ENCODE results near the gene SMAD3.

SMAD3 gene

DNA sequence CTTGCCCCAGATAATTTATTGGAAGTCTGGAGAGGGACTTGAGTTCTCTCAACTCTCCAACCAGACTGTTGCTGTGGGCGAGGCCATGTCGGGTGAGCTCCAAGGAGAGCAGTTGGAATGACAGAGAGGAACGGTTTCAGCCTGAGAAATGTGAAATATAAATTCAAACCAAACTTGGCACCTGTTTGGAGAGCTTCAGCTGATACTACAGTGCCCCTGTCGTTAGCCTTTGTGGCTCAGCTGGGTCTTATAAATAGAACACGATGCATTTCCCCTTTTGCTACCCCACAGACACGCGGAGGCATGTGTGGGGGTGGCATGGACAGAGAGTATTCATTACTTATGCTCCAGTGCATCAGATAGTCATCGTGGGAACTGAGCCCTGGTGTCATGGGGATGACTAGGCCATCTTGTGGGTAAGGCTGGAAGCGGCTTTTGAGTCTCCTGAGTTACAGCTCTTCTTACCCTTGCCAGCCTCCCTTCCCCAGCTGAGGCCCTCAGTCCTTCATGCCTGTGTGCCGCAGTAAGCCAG, 15.6 kb downstream of the SMAD3 start:
- peak; percentile 85 for DNase-seq (ENCODE audit: low spot score)

DNA sequence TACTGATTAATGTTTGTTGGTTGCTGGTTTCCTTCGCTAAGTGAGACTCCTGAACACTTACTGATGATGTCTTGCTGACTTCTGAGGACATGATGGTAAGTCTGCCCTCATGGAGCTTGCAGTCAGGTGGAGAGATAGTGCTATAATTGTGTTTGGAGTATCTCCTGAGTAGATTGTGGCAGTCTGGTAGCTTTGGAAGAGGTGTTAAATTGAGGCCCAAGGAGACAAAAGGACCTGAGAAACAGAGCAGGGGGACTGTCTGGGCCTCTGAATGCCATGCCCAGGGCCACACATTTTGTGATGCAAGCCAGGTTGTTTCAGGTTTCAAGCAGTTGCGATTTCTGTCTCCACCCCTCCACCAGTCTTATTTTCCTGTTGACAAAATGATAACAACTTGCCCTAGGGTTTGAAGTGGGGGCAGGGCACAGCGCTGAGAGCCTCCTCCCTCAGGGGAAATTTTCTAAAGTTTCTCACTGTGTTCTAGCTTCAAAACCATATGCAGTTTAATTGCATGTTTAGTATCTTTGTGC, 16.7 kb downstream of the SMAD3 start:
- no peak for DNase-seq (ENCODE audit: low spot score)

DNA sequence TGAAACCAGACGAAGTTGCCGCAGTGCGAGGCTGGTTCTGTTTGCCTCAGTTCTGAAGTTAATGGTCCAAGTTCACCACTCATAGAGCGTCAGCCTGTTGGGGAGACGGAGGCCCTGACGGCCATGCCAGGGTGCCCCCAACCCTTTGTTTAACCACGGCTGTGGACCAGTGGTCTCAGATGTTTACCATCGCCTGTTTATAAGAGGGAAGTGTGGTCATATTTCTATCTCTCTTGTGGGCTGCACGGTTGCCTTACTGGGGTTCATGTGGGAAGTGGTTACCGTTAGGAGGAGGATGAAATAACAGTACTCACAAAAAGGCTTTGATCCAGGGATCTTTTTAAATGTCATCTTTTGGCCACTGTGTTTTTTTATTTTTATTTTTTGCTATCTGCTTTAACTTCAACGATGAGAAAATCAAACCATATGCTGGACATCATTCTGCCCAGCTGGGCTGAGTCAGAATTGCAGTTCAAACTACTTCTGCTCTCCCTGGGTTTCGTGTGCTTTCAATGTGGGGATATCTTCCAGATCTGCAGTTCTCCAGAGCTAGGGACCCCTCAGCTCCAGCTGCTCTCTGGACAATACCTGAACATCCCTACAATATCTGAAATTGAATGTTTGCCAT, 17.8 kb downstream of the SMAD3 start:
- no peak for DNase-seq (ENCODE audit: low spot score)

DNA sequence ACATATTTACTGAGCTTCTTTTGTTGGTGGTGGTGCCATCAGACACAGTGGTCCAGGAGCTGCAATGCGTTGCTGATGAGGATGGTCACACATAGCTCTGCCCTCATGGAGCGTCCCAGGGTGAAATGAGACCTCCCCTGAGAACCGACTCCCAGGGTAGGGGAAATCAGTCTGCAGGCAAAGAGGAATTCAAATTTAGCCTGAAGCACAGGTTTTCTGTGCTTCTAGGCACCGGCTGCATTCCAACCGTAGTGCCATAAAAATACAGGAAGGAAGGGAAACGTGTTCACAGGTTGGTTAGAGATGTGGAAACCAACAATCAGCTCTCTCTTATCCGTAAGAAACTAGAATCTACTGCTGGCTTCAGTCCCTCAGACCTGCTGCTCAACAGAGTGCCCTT, 19.2 kb downstream of the SMAD3 start:
- DNase-seq (ENCODE audit: low spot score) = no peak

DNA sequence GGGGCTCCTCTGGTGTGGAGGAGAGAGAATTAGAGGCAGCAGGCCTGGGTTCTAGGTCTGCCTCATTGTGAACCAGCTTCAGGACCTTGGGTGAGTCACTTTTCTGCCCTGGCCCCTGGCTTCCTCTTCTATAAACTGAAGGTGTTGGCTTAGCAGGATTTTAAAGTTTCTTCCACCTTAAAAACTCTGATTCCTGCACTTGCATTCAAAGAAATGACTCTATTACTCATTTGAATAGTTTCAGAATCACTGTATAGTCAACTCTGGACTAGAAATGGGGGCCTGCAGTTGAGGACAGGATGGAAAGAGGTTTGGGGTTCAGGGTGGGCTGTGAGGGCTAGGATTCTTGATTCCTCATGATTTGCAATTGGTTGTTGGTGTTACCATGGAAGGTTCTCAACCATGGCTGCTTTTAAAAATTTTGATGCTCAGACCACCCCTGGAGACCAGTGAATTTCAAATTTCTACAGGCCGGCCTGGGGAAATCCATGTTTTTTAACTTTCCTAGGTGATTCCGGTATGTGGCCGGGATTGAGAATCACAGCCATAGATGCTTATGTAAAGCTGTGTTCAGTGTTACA, 19.9 kb downstream of the SMAD3 start:
- no peak for DNase-seq (ENCODE audit: low spot score)

DNA sequence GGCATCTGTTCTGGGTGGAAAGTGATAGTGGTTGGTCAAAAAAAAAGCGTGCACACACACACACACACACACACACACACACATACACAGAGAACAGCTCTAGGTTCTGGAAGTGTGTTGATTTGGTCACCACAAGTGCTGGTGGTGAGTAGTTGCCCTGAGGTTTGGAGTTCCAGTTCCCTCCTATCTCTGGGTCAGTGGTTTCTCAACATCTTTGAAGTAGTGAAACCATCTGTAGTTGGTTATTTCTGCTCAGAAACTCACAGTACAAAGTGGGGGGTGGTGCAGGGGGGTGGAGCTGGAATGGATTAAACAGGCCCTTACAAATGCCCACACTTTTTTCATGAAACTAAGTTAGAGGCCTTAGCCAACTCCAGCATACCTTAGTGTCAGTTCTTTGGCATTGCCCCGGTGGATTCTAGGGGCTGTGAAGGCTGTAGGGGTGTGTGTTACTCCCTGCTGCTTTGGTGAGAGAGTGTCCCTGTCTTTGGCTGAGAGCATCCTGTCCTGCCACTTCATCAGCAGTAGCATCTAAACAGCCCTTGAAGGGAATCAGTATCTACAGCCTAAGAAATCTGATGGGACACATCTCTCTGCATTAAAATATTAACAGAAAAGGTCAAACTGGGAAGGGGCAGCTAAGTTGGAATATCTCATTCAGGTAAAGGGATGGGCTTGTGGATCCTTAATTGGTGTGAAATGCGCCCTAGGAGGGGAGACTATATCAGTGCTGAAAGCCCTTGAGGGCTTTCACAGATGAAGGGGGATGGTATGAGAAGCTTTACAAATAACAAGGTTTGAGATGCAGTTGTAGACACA, 20.6 kb downstream of the SMAD3 start:
- peak; percentile 80 for DNase-seq (ENCODE audit: low spot score)

DNA sequence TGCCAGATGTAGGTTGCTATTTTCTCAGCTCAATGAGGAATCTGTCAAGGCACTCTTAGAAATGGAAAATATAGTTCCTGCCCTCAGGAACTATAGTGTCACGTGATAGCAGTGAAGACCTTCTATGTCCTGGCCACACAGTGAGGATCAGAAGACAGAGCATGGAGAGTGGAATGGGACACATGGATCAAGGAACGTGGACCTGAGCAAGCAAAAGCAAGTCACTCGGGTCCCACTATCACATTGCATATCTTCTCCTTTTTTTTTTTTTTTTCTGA, 21.2 kb downstream of the SMAD3 start:
- DNase-seq (ENCODE audit: low spot score) = no peak

DNA sequence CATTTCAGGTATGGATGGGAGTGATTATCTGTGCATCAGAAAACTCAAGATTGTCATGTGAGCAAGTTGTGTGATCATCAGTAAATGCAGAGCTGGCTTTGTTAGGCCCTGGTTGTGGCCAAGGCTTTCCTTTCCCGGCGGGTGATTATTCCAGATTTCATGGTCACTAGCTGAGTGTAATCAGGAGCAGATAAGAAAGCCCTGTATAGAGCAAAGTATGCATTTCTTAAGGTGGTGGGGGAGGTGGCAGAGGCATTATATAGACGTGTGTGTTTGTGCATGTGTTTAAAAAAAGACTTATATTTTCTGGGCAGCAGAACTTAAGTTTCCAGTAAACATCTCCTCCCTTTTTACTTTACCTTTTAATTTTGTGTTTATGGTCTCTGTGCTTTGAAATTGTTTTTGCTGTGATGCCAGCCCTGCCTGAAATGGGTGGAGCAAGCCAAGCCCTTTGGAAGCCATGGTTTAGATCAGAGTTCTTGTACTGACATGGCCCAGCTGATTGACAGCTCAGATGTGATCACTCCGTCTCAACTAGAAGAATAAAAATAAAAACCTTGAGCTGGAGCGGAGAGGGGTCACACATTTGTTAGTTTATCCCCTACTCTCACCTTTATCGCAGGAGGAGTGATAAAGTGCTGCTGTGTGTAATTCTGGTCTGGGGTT, 22.2 kb downstream of the SMAD3 start:
- no peak for DNase-seq (ENCODE audit: low spot score)

DNA sequence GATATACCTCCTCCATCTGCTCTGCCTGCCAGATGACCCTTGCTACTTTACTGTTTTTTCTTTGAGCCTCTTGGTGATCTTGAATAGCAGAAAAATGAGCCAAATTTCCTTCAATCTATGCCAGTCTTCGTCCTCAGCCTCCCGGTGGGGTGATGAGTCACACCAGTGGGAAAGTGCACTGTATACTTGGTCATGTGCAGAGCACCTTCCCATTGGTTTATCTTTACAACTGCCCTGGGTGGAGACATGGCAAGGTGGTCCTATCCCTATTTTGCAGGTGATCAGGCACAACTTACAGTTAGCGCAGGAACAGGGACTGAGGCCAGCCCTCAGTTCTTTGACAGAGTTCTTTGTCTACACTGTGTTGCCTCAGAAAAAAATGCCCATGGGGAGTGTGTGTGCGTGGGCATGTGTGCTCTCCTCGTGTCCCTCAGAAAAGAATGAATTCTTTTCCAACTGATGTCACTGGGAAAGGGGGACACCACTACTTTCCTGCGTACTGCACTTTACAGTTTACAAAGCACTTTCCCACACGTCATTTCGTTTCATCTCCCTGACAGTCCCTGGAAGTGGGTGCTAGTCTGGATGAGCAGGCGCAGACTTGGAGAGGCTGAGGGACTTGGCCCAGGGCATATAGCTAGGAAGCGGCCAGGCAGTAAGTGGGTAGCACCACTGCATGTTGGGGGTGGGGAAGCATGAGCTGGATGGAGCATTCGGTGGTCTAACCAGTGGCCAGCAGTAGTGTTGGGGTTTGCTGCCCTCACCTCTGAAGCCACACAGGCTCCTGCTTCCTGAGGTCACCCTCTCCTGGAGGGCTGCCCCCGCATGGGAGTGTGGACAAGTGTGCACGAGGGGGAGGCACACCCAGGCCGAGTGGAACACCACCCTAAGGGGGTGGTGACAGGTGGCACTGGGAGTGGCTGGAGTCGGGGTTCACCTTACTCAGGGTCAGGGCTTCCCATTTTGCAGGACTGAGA, 24.1 kb downstream of the SMAD3 start:
- DNase-seq (ENCODE audit: low spot score) = no peak

DNA sequence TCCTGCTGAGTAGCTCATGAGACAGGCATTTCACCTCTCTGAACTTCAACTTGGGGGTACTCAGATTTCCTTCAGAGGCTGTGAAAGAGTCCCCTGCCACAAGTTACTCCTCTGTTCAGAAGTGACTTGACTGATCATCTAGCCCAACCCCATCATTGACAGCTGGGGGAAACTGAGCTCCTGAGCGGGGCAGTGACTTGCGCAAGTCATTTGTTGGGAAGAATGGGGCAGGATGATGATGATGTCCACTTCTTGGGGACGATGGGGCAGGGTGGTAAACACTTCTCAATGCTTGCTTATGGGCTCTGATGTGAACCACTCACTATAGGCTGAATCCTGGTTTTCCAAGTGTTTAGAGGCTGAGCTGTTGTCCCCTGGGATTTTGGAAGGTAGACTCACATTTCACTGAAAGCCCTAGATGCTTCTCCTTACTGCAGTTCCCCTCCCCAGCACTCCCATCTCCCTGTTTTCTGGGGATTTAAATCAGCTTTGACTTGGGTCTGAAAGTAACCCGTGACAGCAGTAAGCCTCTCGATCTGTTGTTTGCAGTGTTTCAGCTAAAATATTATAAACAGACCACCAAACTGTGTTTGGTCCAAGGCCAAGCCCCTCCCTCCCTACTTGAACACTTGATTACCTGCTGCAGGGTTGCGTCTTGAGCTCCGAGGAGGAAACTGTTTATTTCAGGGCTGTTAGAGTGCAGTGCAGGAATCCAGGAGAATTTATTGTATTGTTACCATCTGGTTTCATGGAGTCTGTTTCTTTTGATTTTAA, 25.1 kb downstream of the SMAD3 start:
- DNase-seq (ENCODE audit: low spot score) = no peak

DNA sequence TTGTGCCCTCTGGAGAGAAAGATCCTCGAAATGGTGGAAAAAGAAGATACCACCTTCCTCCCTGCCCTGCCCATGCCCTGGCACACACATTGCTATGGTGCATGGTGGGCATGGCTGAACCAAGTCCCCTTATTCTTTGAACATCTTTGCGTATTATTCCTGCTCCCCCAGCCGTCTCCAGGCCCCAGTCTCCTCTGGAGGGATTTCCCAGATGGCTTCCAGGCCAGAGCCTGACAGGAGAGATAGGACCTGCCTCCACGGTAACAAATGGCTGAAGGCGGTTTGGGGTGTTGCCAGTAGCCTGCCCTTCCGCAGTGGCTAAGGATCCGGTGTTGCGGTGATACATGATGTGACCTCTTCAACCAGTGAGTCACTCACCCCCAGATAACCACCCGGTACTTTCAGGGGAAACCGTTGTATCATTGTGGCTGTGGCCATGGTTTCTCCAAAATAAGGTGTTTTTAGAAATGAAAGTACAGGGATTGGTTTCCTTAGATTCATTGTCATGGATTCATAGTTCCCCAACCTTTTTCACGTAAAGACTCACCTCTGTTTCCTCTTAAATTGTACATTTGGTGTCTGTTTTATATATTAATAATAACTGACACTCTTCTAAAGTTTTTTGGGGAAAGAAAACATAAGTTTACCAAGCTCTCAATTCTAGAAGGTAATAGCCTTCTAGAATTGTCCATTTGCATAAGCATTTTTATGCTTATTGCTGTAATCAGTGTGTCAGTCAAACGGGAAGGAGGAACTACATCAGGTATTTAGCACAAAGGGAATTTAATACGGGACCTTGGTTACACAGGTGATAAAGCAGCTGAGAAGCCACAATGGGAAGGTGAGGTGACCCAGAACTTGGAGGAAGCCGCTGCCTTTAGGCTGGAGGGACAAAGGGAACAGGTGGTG, 25.9 kb downstream of the SMAD3 start:
- no peak for DNase-seq (ENCODE audit: low spot score)

DNA sequence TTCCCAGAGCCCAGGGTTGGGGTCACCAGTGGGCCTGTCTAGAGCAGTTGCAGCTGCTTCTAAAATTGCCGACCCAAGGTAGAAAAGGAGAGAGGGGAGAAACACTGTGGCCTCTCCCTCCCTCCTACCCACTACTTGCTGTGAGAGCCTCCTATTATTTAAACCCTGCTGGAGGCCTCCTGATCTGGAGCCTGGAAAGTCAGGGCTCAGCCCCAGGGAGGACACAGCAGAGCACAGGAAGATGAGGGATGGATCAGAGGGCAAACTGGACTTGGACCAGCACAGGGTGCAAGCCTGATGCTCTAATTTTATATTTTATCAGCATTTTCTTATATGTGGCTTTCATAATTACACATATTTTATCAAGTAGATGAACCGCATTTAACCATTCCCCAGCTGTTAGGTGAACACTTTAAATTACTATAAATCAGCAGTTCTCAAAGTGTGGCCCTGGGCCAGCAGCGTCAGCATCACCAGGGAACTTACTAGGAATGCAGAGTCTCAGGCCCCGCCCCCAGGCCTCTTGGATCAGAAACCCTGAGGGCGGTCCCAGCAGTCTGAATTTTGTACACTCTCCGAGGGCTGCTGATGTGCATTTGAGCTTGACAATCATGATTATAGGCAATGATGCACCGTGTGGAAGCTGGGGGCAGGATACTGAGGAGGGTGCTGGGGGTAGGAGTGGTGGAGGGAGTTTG, 26.7 kb downstream of the SMAD3 start:
- DNase-seq (ENCODE audit: low spot score) = no peak

DNA sequence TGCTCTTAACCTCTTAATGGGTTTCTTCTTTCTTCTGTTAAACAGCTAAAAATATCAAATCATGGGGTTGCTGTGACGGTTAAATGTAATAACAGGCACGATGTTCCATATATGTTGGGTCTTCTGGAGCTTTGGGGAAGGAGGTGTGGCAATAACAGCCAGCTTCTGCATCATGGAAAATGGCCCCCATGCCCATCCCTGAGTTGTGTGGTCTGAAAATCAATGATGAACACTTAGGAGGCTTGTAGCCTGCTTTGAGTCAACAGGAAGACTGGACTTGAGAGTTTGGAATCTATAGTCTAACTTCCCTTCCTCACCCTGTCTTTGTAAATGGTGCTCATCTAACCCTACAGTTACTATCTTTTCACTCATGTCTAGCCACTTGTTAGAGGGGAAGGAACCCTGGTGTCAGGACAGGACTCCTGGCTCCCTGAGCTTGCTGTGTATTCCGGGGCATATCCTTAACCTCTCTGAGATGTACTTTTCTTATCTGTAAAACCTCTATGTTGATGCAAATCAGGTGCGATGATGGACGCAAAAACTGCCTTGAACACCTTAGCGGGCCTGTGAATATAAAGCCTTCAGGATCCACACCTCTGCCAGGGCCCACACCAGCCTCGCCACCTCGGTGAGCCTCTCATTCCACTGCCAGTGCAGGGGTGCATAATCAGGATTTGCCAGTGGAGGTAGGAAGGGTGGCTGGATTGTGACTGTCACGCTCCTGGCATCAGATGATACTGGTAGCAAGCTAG, 27.5 kb downstream of the SMAD3 start:
- DNase-seq (ENCODE audit: low spot score) = no peak

DNA sequence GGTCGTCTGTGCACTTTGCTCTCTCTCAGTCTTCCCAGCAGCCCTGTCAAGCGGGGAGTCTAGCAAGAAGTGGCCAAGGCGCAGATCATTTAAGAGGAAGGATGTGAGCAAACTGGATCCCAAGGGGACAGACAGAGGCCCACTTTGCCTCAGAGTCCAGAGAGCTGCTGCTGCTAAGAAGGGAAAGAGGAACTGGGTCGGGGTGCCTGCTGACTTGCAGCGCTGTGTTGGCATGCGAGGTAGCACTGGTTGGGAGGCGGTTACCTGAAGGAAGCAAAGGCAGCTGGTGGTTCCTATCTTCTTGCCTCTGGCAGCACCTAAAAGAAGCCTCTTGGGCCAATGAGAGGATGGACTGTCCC, 28.1 kb downstream of the SMAD3 start:
- DNase-seq (ENCODE audit: low spot score) = no peak

DNA sequence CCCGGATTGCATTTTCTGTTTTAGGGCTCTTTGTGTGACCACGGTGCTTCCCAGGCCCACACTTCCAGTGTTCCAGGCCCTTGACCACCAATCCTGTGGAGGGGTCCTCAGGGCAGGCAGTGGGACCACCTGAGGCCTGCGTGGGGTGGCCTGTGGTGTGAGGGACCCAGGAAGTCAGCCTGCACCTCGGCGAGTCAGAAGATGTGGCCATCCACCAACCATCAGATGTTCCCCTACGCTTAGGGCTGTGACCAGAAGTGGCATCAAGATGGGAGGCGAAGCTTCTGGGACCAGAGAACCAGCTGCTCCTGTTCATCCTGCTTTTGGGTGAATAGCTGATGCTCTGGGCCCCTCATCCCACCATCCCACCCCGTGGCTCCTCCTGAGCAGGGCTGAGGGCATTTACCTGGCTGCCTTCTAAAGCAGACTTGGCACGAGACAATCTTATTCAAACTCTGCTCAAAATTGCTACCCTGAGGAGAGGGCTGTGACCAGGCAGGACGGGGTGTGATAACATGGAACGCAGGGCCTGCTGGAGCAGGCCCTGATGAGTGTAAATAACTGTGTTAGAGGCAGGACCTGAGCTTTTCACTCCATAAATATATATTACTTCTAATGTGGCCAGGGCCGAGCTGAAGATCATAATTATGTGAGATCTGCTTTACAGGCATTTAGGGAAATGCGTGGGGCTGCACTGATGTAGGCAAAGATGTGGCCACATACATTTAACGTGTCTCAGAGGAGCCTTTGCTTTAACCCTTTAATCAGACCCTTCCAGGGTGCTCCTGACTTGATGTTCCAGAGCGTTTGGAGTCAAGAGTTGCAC, 28.8 kb downstream of the SMAD3 start:
- DNase-seq (ENCODE audit: low spot score) = no peak

DNA sequence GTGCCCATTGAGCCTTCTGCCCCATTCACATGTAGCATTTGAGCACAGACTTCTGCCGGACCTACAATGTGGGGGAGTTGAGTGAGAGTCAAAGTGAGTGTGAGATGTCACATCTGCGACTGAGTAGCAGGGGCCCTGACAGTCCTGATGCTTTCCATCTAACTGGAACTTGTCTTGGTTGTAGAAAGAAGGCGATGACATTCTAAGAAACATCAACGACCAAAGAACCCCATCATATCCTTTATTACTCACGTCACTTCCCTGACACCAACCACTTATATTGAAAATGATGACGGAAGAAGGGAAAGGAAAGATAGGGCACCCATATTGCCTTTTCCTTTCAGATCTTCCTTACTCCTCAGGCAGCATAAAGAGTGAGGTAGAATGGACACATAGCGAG, 30.5 kb downstream of the SMAD3 start:
- DNase-seq (ENCODE audit: low spot score) = no peak

DNA sequence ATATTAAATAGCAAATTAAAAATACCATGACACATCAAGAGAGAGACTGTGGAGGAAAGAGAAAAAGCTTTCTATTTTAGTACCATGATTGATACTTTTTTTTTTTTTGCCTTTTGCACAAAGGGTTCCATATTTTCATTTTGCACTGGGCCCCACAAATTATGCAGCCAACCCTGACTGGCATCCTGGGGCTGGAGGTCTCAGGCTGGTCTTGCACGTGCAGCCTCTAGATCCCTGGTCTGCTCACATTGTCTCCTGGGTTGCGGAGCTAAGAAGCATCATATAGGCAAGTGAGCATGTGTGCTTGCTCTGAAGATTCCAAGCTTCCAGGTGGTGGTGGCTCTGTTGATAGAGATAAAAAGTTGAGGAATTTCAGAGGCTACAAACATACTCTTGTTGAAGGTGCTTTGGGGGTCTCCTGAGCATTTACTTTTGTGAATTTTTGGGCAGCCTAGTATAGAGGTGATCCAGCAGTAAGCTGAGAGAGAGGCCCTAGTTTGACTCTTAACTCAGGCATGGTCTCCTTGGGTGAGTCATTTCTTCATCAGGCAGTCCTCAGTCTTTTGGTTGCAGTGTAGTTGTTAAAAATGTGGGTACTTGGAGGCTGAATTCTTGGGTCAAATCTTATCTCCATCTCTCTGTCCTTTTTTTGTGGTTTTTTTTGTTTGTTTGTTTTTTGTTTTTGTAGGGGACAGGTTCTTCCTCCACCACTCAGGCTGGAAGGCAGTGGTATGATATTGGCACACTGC, 31.3 kb downstream of the SMAD3 start:
- no peak for DNase-seq (ENCODE audit: low spot score)
